OCI-LY1 (cell line): ENCODE results near the gene RNF207.

Experiments used
- EZH2 ChIP-seq: fragments of 200-600 bp; sonication (generic), shearing (Covaris generic); IDR thresholded peaks from 2 replicates; pipeline ENCODE4 v1.8.0; 2017; ENCODE audit warnings: borderline replicate concordance, mixed run types, mild to moderate bottlenecking, antibody characterized with exemption, low read length, moderate library complexity, mixed read lengths
- TF ChIP-seq, protein P1 (sequence below): fragments of 200-600 bp; sonication (generic), shearing (Covaris generic); IDR thresholded peaks from 2 replicates; pipeline ENCODE4 v1.5.1; 2017; ENCODE audit warnings: mild to moderate bottlenecking, antibody characterized with exemption, low read length, moderate library complexity, mixed read lengths

- TF ChIP-seq EZH2: no peak
- TF ChIP-seq, protein P1, sequence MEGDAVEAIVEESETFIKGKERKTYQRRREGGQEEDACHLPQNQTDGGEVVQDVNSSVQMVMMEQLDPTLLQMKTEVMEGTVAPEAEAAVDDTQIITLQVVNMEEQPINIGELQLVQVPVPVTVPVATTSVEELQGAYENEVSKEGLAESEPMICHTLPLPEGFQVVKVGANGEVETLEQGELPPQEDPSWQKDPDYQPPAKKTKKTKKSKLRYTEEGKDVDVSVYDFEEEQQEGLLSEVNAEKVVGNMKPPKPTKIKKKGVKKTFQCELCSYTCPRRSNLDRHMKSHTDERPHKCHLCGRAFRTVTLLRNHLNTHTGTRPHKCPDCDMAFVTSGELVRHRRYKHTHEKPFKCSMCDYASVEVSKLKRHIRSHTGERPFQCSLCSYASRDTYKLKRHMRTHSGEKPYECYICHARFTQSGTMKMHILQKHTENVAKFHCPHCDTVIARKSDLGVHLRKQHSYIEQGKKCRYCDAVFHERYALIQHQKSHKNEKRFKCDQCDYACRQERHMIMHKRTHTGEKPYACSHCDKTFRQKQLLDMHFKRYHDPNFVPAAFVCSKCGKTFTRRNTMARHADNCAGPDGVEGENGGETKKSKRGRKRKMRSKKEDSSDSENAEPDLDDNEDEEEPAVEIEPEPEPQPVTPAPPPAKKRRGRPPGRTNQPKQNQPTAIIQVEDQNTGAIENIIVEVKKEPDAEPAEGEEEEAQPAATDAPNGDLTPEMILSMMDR: no peak
These were observed 27.5 kb downstream of the RNF207 start for GRCh38 chr1:6233376-6233775.
